Retinal pigment epithelial cell (primary cell): Measurements from ENCODE around the gene RASSF7.

Experiments
- DNase-seq: peaks from one replicate; pipeline ENCODE4 v3.0.0-alpha.2; 2010; ENCODE audit warnings: low read depth
- H3K4me3 ChIP-seq: 2 replicates; pipeline ENCODE4 v1.5.1; 2011; ENCODE audit warnings: mild to moderate bottlenecking, low read length, control low read depth, moderate library complexity
- TF ChIP-seq, protein P1 (sequence below): conservative IDR thresholded peaks from 2 replicates; pipeline ENCODE4 v1.5.1; 2011; ENCODE audit warnings: low read depth, low read length, control low read depth, inconsistent platforms

RASSF7 gene

GRCh38 chr11:558503-558902 is 2.3 kb upstream of the RASSF7 start:
- no peak for DNase-seq
- TF ChIP-seq, protein P1, sequence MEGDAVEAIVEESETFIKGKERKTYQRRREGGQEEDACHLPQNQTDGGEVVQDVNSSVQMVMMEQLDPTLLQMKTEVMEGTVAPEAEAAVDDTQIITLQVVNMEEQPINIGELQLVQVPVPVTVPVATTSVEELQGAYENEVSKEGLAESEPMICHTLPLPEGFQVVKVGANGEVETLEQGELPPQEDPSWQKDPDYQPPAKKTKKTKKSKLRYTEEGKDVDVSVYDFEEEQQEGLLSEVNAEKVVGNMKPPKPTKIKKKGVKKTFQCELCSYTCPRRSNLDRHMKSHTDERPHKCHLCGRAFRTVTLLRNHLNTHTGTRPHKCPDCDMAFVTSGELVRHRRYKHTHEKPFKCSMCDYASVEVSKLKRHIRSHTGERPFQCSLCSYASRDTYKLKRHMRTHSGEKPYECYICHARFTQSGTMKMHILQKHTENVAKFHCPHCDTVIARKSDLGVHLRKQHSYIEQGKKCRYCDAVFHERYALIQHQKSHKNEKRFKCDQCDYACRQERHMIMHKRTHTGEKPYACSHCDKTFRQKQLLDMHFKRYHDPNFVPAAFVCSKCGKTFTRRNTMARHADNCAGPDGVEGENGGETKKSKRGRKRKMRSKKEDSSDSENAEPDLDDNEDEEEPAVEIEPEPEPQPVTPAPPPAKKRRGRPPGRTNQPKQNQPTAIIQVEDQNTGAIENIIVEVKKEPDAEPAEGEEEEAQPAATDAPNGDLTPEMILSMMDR: no peak
- no peak overlapping the region for H3K4me3 ChIP-seq

DNA sequence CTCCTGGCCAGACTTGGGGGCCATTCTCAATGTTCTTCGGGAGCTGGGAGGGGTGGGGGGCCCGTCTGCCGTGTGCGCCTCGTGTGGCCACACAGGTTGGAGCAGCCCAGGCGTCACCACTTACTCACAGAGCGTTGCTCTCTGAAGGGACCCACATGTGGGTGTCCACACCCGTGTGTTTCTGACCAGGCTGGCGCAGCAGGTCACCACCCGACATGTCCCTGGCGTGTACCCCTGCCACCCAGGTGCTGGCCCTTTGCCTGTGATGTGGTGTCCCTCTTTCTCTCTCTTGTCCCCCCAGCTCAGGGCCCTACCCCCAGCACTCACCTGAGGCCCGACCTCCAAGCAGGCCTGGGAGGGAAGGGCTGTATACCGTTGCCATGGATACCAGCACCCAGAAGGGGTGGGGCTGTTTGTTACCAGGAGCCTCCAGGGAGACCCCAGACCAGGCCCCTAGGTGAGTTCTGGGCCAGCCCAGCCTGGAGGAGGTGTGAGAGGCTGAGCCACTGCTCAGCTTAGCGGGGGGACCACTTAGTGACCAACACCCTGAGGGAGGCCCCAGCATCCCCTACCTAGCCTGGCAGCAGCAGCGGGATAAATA is 1.6 kb upstream of the RASSF7 start:
- H3K4me3 ChIP-seq: no peak overlapping the region
- TF ChIP-seq, protein P1: no peak
- DNase-seq: no peak

DNA sequence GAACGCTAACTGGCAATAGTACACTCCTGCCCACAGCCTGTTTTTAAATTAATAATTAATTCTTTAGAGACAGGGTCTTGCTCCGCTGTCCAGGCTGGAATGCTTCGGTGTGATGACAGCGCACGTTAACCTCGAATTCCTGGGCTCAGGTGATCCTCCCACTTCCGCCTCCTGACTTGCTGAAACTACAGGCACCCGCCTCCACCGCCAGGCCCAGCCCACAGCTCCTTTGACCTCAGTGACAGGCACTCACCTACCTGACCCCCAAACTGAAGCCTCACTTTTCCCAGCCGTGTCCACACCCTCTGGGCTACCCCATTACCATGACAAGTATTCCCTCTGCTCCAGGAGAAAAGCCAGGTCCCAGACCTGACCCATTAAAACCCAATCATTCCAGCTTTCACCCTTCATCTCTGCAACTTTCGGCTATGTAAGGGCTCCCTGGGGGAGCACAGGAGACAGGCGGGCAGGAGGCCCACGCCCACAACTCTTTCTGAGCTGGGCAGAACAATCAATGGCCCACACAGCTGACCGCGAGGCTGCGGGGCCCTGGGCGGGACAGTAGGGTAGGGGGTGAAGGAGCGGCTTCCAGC is 962 bp upstream of the RASSF7 start:
- peak overlapping the region; percentile 55 for H3K4me3 ChIP-seq
- TF ChIP-seq, protein P1: no peak
- no peak for DNase-seq

DNA sequence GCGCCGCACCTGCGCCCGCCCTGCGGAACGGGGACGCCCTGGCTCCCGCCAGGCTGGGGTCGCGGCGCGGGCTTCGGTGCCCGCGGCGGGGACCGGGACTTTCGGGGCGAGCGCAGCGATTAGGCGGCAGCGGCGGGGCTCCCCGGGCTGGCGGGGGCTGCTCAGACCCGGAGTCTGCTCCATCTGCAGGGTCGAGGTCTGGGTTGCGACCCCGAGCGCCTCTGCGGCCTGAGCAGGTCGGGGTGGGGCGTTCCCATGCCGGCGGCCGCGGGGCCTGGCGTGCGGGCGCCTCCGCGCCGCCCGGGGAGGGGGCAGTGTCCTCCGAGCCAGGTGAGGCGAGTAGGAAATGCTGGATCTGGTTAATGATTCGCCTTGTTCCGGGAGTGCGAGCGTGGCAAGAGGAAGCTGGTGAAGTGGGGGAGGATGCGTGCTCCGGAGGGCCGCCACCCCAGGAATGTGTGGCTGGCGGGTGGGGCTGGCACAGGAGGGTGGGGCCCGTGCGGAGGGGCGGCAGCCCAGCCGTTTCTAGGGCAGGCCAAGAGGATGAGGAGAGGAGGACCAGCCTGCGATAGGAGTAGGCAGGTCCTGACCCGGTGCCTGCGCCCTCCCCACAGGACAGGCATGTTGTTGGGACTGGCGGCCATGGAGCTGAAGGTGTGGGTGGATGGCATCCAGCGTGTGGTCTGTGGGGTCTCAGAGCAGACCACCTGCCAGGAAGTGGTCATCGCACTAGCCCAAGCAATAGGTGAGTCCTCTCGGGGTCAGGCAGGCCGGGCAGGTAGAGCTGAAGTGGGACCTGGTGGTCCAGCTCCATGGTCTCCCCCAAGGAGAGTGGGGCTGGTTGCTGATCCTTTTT is 606 bp downstream of the RASSF7 start:
- H3K4me3 ChIP-seq: peak overlapping the region; percentile 48
- DNase-seq: no peak
- TF ChIP-seq, protein P1: no peak

DNA sequence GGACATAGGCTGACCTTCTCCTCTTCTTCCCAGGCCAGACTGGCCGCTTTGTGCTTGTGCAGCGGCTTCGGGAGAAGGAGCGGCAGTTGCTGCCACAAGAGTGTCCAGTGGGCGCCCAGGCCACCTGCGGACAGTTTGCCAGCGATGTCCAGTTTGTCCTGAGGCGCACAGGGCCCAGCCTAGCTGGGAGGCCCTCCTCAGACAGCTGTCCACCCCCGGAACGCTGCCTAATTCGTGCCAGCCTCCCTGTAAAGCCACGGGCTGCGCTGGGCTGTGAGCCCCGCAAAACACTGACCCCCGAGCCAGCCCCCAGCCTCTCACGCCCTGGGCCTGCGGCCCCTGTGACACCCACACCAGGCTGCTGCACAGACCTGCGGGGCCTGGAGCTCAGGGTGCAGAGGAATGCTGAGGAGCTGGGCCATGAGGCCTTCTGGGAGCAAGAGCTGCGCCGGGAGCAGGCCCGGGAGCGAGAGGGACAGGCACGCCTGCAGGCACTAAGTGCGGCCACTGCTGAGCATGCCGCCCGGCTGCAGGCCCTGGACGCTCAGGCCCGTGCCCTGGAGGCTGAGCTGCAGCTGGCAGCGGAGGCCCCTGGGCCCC is 1.4 kb downstream of the RASSF7 start:
- peak overlapping the region; percentile 48 for H3K4me3 ChIP-seq
- DNase-seq: no peak
- TF ChIP-seq, protein P1: no peak

DNA sequence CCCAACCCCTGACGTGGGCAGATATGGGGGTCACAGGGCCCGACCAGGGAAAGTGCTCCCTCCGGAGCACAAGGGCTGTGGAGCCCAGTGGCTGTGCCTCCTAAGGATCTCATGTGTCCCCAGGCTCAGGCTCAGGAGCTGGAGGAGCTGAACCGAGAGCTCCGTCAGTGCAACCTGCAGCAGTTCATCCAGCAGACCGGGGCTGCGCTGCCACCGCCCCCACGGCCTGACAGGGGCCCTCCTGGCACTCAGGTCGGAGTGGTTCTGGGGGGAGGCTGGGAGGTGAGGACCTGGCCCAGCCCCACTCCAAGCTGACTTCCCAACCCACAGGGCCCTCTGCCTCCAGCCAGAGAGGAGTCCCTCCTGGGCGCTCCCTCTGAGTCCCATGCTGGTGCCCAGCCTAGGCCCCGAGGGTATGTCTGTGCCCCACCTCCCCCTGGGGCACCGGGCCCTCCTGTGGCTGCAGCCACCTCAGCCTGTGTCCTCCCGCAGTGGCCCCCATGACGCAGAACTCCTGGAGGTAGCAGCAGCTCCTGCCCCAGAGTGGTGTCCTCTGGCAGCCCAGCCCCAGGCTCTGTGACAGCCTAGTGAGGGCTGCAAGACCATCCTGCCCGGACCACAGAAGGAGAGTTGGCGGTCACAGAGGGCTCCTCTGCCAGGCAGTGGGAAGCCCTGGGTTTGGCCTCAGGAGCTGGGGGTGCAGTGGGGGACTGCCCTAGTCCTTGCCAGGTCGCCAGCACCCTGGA is 2.5 kb downstream of the RASSF7 start:
- no peak for DNase-seq
- TF ChIP-seq, protein P1: no peak
- H3K4me3 ChIP-seq: no peak overlapping the region
